ENCODE data around the gene ARHGAP31.

ARHGAP31 gene

GRCh38 chr3:119453822-119454221, 159.6 kb downstream of the ARHGAP31 start:
- H3K27me3 Mint-ChIP-seq, result no peaks in the 10 kb centered on the region
- H3K27ac Mint-ChIP-seq, result no peak overlapping the region
- peaks cover 22% of the 10 kb centered on the region for H3K36me3 Mint-ChIP-seq
- H3K9me3 Mint-ChIP-seq, result no peaks in the 10 kb centered on the region
- H3K4me1 Mint-ChIP-seq, result peaks cover 15% of the 10 kb centered on the region
- no peak overlapping the region for H3K4me3 Mint-ChIP-seq

GRCh38 chr3:119456469-119456868, 162.3 kb downstream of the ARHGAP31 start:
- Mint-ChIP-seq H3K27ac (no peak overlapping the region), H3K9me3 (no peaks in the 10 kb centered on the region), H3K36me3 (peaks cover 24% of the 10 kb centered on the region), H3K4me1 (peaks cover 37% of the 10 kb centered on the region), H3K27me3 (no peaks in the 10 kb centered on the region), H3K4me3 (no peak overlapping the region)

- H3K27me3 Mint-ChIP-seq, result no peaks in the 10 kb centered on the region
- peaks cover 21% of the 10 kb centered on the region for H3K36me3 Mint-ChIP-seq
- no peak overlapping the region for H3K4me3 Mint-ChIP-seq
- H3K4me1 Mint-ChIP-seq, result peaks cover 43% of the 10 kb centered on the region
- H3K9me3 Mint-ChIP-seq, result no peaks in the 10 kb centered on the region
- H3K27ac Mint-ChIP-seq, result no peak overlapping the region
These were observed 163.1 kb downstream of the ARHGAP31 start for GRCh38 chr3:119457246-119457645.

GRCh38 chr3:119463171-119464169, 169.3 kb downstream of the ARHGAP31 start, which contains the start of gene TMEM39A:
Gene TMEM39A, minus strand, starts transcription at chr3:119463615. Its CDS starts 1,541 bp downstream, at chr3:119462074.
- peak within 1 kb of the TSS; percentile 99 for H3K27ac Mint-ChIP-seq
- H3K9me3 Mint-ChIP-seq, result no peaks in the 10 kb centered on the region
- H3K27me3 Mint-ChIP-seq, result no peaks in the 10 kb centered on the region
- H3K36me3 Mint-ChIP-seq, result peaks cover 9% of the 10 kb centered on the region
- H3K4me1 Mint-ChIP-seq, result peaks cover 39% of the 10 kb centered on the region
- peak within 1 kb of the TSS; percentile 98 for H3K4me3 Mint-ChIP-seq

- H3K4me3 Mint-ChIP-seq, result peak overlapping the region; percentile 96
- H3K27me3 Mint-ChIP-seq, result no peaks in the 10 kb centered on the region
- H3K4me1 Mint-ChIP-seq, result peaks cover 40% of the 10 kb centered on the region
- no peaks in the 10 kb centered on the region for H3K9me3 Mint-ChIP-seq
- H3K27ac Mint-ChIP-seq, result peak overlapping the region; percentile 97
- peaks cover 10% of the 10 kb centered on the region for H3K36me3 Mint-ChIP-seq
These were observed 173.9 kb downstream of the ARHGAP31 start for GRCh38 chr3:119468041-119468440.

- H3K9me3 Mint-ChIP-seq, result no peaks in the 10 kb centered on the region
- H3K4me3 Mint-ChIP-seq, result peak overlapping the region; percentile 96
- H3K27ac Mint-ChIP-seq, result peak overlapping the region; percentile 97
- H3K36me3 Mint-ChIP-seq, result peaks cover 7% of the 10 kb centered on the region
- peaks cover 31% of the 10 kb centered on the region for H3K4me1 Mint-ChIP-seq
- H3K27me3 Mint-ChIP-seq, result no peaks in the 10 kb centered on the region
These were observed 175.4 kb downstream of the ARHGAP31 start for GRCh38 chr3:119469418-119470189.

Data from activated naive CD4-positive, alpha-beta T cell treated with anti-CD3 and anti-CD28 coated beads, Interleukin-2, amount 50 U/mL, for 24 hours (primary cell).